ENCODE results near the gene PRPF38A. TPM values are rescaled to one million over a fixed set of nuclear protein-coding genes. Genes with fewer than 3 reads are reported as not detected.
"Not testable (repeated sequence)": the region's sequence is repeated elsewhere in the genome, so short reads cannot be mapped to it uniquely, and the experiment has no call there.

Gene PRPF38A
- total and polyA plus RNA-seq, 4 experiments from 2014 or later = 27.5 to 70.4 (median 57.7) TPM

DNA sequence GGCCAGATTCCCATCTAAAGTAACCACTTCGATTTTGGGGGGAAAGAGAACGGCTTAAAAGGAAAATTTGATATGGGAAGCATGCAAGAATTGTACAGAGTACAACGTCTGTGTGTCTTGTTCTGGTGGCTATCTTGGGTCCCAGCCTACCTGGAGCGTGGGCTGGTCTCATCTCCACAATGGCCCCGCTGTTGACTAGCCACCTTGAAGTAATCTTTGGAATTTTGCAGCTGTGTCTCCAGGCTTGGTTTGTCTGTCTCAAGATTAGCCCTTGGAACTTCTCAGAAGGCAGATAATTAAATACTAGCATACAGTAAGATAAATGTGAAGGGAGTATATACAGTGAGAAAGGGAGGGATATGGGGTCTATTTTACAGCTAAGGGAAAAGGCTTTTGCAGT is 37.1 kb upstream of the PRPF38A start:
- H3K9me3 Mint-ChIP-seq = peaks cover 0 to 2% (median 0%) of the 10 kb centered on the region in 8 donors
- Histone ChIP-seq H3K4me1 (ENCODE audit: insufficient read depth, low read length) (peaks cover 32% of the 10 kb centered on the region), H3K4me3 (ENCODE audit: low read length in 2 of 2) (no peak overlapping the region), H3K27ac (ENCODE audit: low read depth, low read length) (no peak overlapping the region), H3K36me3 (ENCODE audit: insufficient read depth, low read length) (peaks cover 6% of the 10 kb centered on the region), H3K27me3 (ENCODE audit: insufficient read depth, low read length) (no peaks in the 10 kb centered on the region), H3K9me3 (ENCODE audit: control insufficient read depth in 1 of 2, low read length in 2 of 2) (no peaks in the 10 kb centered on the region)
- intact Hi-C loops (cut with micrococcal nuclease) = loop anchor here (2.0 to 5.0 kb wide), 3 partner anchors 186 to 335 kb away; partner anchors contain the start of genes KTI12 and TUT4
- CTCF ChIA-PET (ENCODE audit: partially characterized antibody) = interaction anchor here (0.9 to 2.7 kb wide), 3 partner anchors 10 to 201 kb away, joined by 3 to 12 read pairs (median 3); partner anchors contain the start of genes ORC1 and PRPF38A
- peaks cover under 1 to 23% of the 10 kb centered on the region in 2 donors for H3K36me3 Mint-ChIP-seq
- H3K4me3 Mint-ChIP-seq = peak overlapping the region in 4 of 8 donors; percentile 39 to 97 (median 74)
- H3K4me1 Mint-ChIP-seq = peaks cover 20 to 48% (median 35%) of the 10 kb centered on the region in 4 donors
- POLR2A ChIA-PET (ENCODE audit: partially characterized antibody) = interaction anchor here (1.0 to 3.3 kb wide), 7 partner anchors 18 to 361 kb away, joined by 3 to 68 read pairs (median 3); partner anchors contain the start of genes ORC1, PRPF38A and TUT4
- H3K27ac Mint-ChIP-seq = peak overlapping the region in 1 of 7 donors; percentile 95
- no peak for DNase-seq
- H3K27me3 Mint-ChIP-seq = no peaks in the 10 kb centered on the region

- Mint-ChIP-seq H3K27ac (peak overlapping the region in 5 of 7 donors; percentile 47 to 88 (median 85)), H3K36me3 (peaks cover 0 to 16% of the 10 kb centered on the region in 2 donors)
Observed at GRCh38 chr1:52368383-52369172, 35.8 kb upstream of the PRPF38A start.

DNA sequence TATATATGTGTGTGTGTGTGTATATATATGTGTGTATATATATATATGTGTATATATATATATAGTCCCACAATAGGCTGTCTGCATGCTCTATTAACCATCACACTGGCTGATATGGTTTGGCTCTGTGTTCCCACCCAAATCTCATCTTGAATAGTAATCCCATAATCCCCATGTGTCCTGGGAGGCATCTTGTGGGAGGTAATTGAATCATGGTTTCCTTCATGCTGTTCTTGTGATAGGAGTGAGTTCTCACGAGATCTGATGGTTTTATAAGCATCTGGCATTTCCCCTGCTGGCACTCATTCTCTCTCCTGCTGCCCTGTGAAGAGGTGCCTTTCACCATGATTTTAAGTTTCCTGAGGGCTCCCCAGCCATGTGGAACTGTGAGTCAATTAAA is 34.6 kb upstream of the PRPF38A start:
- H3K27me3 Mint-ChIP-seq; H3K36me3 ChIP-seq (ENCODE audit: insufficient read depth, low read length); POLR2A ChIA-PET (ENCODE audit: partially characterized antibody); H3K9me3 ChIP-seq (ENCODE audit: control insufficient read depth in 1 of 2, low read length in 2 of 2); DNase-seq; H3K27ac ChIP-seq (ENCODE audit: low read depth, low read length); H3K4me3 ChIP-seq (ENCODE audit: low read length in 2 of 2); H3K27ac Mint-ChIP-seq; H3K36me3 Mint-ChIP-seq; H3K9me3 Mint-ChIP-seq; CTCF ChIA-PET (ENCODE audit: partially characterized antibody); H3K27me3 ChIP-seq (ENCODE audit: insufficient read depth, low read length): not testable (repeated sequence)
- H3K4me1 ChIP-seq (ENCODE audit: insufficient read depth, low read length) = peaks cover 15% of the 10 kb centered on the region
- peaks cover 15 to 31% (median 21%) of the 10 kb centered on the region in 4 donors for H3K4me1 Mint-ChIP-seq
- H3K4me3 Mint-ChIP-seq = peak overlapping the region in 1 of 8 donors; percentile 55
- intact Hi-C loops (cut with micrococcal nuclease) = loop anchor here (5.0 kb wide), 2 partner anchors 267 to 338 kb away; partner anchors contain the start of gene KTI12

More at GRCh38 chr1:52368383-52369172, 35.8 kb upstream of the PRPF38A start:
- Histone ChIP-seq H3K36me3 (ENCODE audit: insufficient read depth, low read length) (no peaks in the 10 kb centered on the region), H3K9me3 (ENCODE audit: control insufficient read depth in 1 of 2, low read length in 2 of 2) (no peaks in the 10 kb centered on the region), H3K27me3 (ENCODE audit: insufficient read depth, low read length) (no peaks in the 10 kb centered on the region), H3K4me3 (ENCODE audit: low read length in 2 of 2) (peak overlapping the region in 1 of 2 donors; percentile 44), H3K4me1 (ENCODE audit: insufficient read depth, low read length) (peaks cover 28% of the 10 kb centered on the region), H3K27ac (ENCODE audit: low read depth, low read length) (no peak overlapping the region)
- ChIA-PET POLR2A (ENCODE audit: partially characterized antibody) (interaction anchor here (0.9 to 1.5 kb wide), 5 partner anchors 12 to 360 kb away, joined by 3 to 14 read pairs (median 4); partner anchors contain the start of genes ORC1, PRPF38A and TUT4), CTCF (ENCODE audit: partially characterized antibody) (interaction anchor here (1.0 to 2.7 kb wide), 4 partner anchors 12 to 318 kb away, joined by 3 to 12 read pairs (median 4); partner anchors contain the start of genes ORC1 and PRPF38A)
- intact Hi-C loops (cut with micrococcal nuclease) = loop anchor here (5.0 kb wide), 2 partner anchors 269 to 336 kb away; partner anchors contain the start of gene KTI12
- Mint-ChIP-seq H3K9me3 (peaks cover 0 to 2% (median 0%) of the 10 kb centered on the region in 8 donors), H3K27me3 (no peaks in the 10 kb centered on the region), H3K4me1 (peaks cover 18 to 43% (median 32%) of the 10 kb centered on the region in 4 donors), H3K4me3 (peak overlapping the region; percentile 58 to 87 (median 74))
- DNase-seq = peak; percentile 56 to 62 (median 61)

DNA sequence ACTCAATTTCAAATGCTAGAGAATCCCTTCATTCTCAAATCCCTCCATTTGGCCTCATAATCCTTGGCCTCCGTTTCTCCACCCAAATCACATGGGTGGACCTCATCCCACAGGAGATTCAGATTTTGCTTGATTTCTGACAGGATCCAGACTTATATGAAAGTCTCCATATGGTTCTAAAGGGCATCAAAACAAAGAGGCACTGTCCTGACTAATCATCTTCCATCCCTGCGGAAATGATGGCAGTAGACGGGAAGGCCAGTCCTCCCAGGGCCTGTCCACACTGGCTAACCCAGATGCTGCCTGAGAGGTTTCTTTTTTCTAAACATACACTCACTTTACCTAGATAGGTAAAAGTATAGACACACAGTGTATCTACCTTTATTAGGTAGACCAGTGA is 19.0 kb upstream of the PRPF38A start:
- ChIA-PET CTCF (ENCODE audit: partially characterized antibody) (no interaction called here), POLR2A (ENCODE audit: partially characterized antibody) (no interaction called here)
- Histone ChIP-seq H3K4me3 (ENCODE audit: low read length in 2 of 2) (no peak overlapping the region), H3K36me3 (ENCODE audit: insufficient read depth, low read length) (no peaks in the 10 kb centered on the region), H3K27ac (ENCODE audit: low read depth, low read length) (no peak overlapping the region), H3K9me3 (ENCODE audit: control insufficient read depth in 1 of 2, low read length in 2 of 2) (no peaks in the 10 kb centered on the region), H3K27me3 (ENCODE audit: insufficient read depth, low read length) (no peaks in the 10 kb centered on the region), H3K4me1 (ENCODE audit: insufficient read depth, low read length) (no peaks in the 10 kb centered on the region)
- Mint-ChIP-seq H3K4me1 (no peaks in the 10 kb centered on the region), H3K4me3 (no peak overlapping the region), H3K27ac (no peak overlapping the region), H3K9me3 (no peaks in the 10 kb centered on the region), H3K27me3 (no peaks in the 10 kb centered on the region), H3K36me3 (peaks cover 2 to 4% of the 10 kb centered on the region in 2 donors)
- intact Hi-C loops (cut with micrococcal nuclease) = no loop called here
- no peak for DNase-seq

DNA sequence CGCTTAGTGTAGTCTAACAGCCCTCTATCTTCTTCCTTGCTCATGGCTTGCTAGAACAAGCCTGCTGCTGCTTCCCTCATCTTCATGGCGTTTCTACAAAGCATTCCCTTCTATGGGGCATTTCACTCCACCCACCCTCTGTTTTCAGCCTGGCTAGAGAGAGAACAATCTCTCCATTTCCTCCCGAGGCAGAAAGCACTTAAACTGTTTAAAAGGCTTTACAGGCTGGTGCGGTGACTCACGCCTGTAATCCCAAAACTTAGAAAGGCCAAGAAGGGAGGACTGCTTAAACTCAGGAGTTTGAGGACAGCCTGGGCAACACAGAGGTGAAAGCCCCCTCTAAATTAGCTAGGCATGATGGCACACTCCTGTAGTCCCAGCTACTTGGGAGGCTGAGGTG is 17.9 kb upstream of the PRPF38A start:
- no peaks in the 10 kb centered on the region for H3K9me3 Mint-ChIP-seq
- Histone ChIP-seq H3K4me3 (ENCODE audit: low read length in 2 of 2) (no peak overlapping the region), H3K36me3 (ENCODE audit: insufficient read depth, low read length) (no peaks in the 10 kb centered on the region), H3K4me1 (ENCODE audit: insufficient read depth, low read length) (no peaks in the 10 kb centered on the region), H3K9me3 (ENCODE audit: control insufficient read depth in 1 of 2, low read length in 2 of 2) (no peaks in the 10 kb centered on the region), H3K27ac (ENCODE audit: low read depth, low read length) (no peak overlapping the region), H3K27me3 (ENCODE audit: insufficient read depth, low read length) (no peaks in the 10 kb centered on the region)
- H3K27me3 Mint-ChIP-seq = no peaks in the 10 kb centered on the region
- H3K27ac Mint-ChIP-seq = no peak overlapping the region
- no peak overlapping the region for H3K4me3 Mint-ChIP-seq
- CTCF ChIA-PET (ENCODE audit: partially characterized antibody) = no interaction called here
- intact Hi-C loops (cut with micrococcal nuclease) = no loop called here
- H3K36me3 Mint-ChIP-seq = peaks cover 2 to 4% of the 10 kb centered on the region in 2 donors
- no peaks in the 10 kb centered on the region for H3K4me1 Mint-ChIP-seq
- DNase-seq = no peak
- POLR2A ChIA-PET (ENCODE audit: partially characterized antibody) = no interaction called here

- Histone ChIP-seq H3K9me3 (ENCODE audit: control insufficient read depth in 1 of 2, low read length in 2 of 2) (no peaks in the 10 kb centered on the region), H3K4me3 (ENCODE audit: low read length in 2 of 2) (no peak overlapping the region), H3K27ac (ENCODE audit: low read depth, low read length) (no peak overlapping the region), H3K27me3 (ENCODE audit: insufficient read depth, low read length) (no peaks in the 10 kb centered on the region), H3K4me1 (ENCODE audit: insufficient read depth, low read length) (no peaks in the 10 kb centered on the region), H3K36me3 (ENCODE audit: insufficient read depth, low read length) (no peaks in the 10 kb centered on the region)
- ChIA-PET CTCF (ENCODE audit: partially characterized antibody) (no interaction called here), POLR2A (ENCODE audit: partially characterized antibody) (no interaction called here)
- Mint-ChIP-seq H3K4me3 (no peak overlapping the region), H3K27ac (peak overlapping the region in 1 of 7 donors; percentile 55), H3K27me3 (no peaks in the 10 kb centered on the region), H3K9me3 (no peaks in the 10 kb centered on the region), H3K4me1 (no peaks in the 10 kb centered on the region), H3K36me3 (peaks cover 0 to under 1% of the 10 kb centered on the region in 2 donors)
- DNase-seq = no peak
- intact Hi-C loops (cut with micrococcal nuclease) = no loop called here
Observed at GRCh38 chr1:52393174-52393573, 11.2 kb upstream of the PRPF38A start.

GRCh38 chr1:52399629-52400028 is 4.8 kb upstream of the PRPF38A start:
- Histone ChIP-seq H3K27ac (ENCODE audit: low read depth, low read length) (no peak overlapping the region), H3K4me1 (ENCODE audit: insufficient read depth, low read length) (peaks cover 9% of the 10 kb centered on the region), H3K27me3 (ENCODE audit: insufficient read depth, low read length) (no peaks in the 10 kb centered on the region), H3K36me3 (ENCODE audit: insufficient read depth, low read length) (no peaks in the 10 kb centered on the region), H3K4me3 (ENCODE audit: low read length in 2 of 2) (no peak overlapping the region), H3K9me3 (ENCODE audit: control insufficient read depth in 1 of 2, low read length in 2 of 2) (no peaks in the 10 kb centered on the region)
- no peak for DNase-seq
- Mint-ChIP-seq H3K36me3 (peaks cover 3 to 8% of the 10 kb centered on the region in 2 donors), H3K9me3 (peaks cover 0 to 2% (median 0%) of the 10 kb centered on the region in 8 donors), H3K27ac (no peak overlapping the region), H3K4me3 (no peak overlapping the region), H3K4me1 (peaks cover 6 to 13% (median 10%) of the 10 kb centered on the region in 4 donors), H3K27me3 (no peaks in the 10 kb centered on the region)
- ChIA-PET CTCF (ENCODE audit: partially characterized antibody) (interaction anchor here (0.8 to 1.7 kb wide), 2 partner anchors 26 to 287 kb away, joined by 3 read pairs; no protein-coding TSS in a partner anchor), POLR2A (ENCODE audit: partially characterized antibody) (interaction anchor here (1.9 kb wide), 1 partner anchor 34 kb away, joined by 7 read pairs; the partner anchor contains the start of gene CC2D1B)
- intact Hi-C loops (cut with micrococcal nuclease) = loop anchor here (5.0 to 10.0 kb wide), 2 partner anchors 522 to 835 kb away; partner anchors contain the start of genes MAGOH and NRDC
